HepG2 (cell line): ENCODE data around the gene TCAP.

Experiments used
- ARHGAP35 ChIP-seq: sonication (generic); formaldehyde crosslinking; IDR thresholded peaks from 2 replicates; pipeline ENCODE4 v1.9.0; 2022; ENCODE audit warnings: mild to moderate bottlenecking, inconsistent platforms, moderate library complexity, missing genetic modification reagents, borderline replicate concordance
- EHMT2 ChIP-seq: fragments of 200-600 bp; sonication (generic); IDR thresholded peaks from 2 replicates; pipeline ENCODE4 v1.7.0; 2017; ENCODE audit warnings: antibody characterized with exemption, low read depth, low read length, borderline replicate concordance
- ETV6 ChIP-seq: sonication (generic); formaldehyde crosslinking; conservative IDR thresholded peaks from 2 replicates; pipeline ENCODE4 v1.4.0; 2020; ENCODE audit warnings: missing genetic modification reagents
- KDM3A ChIP-seq: IDR thresholded peaks from 2 replicates; pipeline ENCODE4 v1.6.1; 2018; ENCODE audit warnings: low read depth, missing compliant biosample characterization
- NONO ChIP-seq, 2 experiments: fragments of 450-650 bp in 1 of 2; sonication (generic) in 1 of 2; formaldehyde crosslinking in 1 of 2; IDR thresholded peaks in 1 of 2; conservative IDR thresholded peaks in 1 of 2; 2 replicates each; pipeline versions ENCODE4 v1.6.1 to v1.8.0; 2017 to 2022; ENCODE audit warnings: mild to moderate bottlenecking in 1 of 2, missing genetic modification reagents in 1 of 2, moderate library complexity in 1 of 2
- SRF ChIP-seq: IDR thresholded peaks from 2 replicates; pipeline ENCODE4 v1.6.1; 2011; ENCODE audit warnings: mild to moderate bottlenecking, low read depth, low read length, moderate library complexity
- ZFP37 ChIP-seq: sonication (generic); formaldehyde crosslinking; IDR thresholded peaks from 2 replicates; pipeline ENCODE4 v1.4.0; 2020; ENCODE audit warnings: missing genetic modification reagents, borderline replicate concordance
- ZKSCAN8 ChIP-seq: IDR thresholded peaks from 2 replicates; pipeline ENCODE4 v1.6.1; 2016; ENCODE audit warnings: borderline replicate concordance, missing genetic modification reagents, missing compliant biosample characterization
- ZNF335 ChIP-seq: sonication (generic); formaldehyde crosslinking; IDR thresholded peaks from 2 replicates; pipeline ENCODE4 v1.4.0; 2020; ENCODE audit warnings: missing genetic modification reagents
- ZNF564 ChIP-seq: sonication (generic); formaldehyde crosslinking; IDR thresholded peaks from 2 replicates; pipeline ENCODE4 v1.8.1; 2023; ENCODE audit warnings: mild to moderate bottlenecking, missing genetic modification reagents
- ZNF784 ChIP-seq: sonication (generic); formaldehyde crosslinking; IDR thresholded peaks from 2 replicates; pipeline ENCODE4 v1.5.1; 2020; ENCODE audit warnings: missing genetic modification reagents, mild to moderate bottlenecking, borderline replicate concordance
- TF ChIP-seq, protein P1 (sequence below): sonication (generic); formaldehyde crosslinking; IDR thresholded peaks from 2 replicates; pipeline ENCODE4 v1.4.0; 2020; ENCODE audit warnings: low read depth, missing genetic modification reagents

DNA sequence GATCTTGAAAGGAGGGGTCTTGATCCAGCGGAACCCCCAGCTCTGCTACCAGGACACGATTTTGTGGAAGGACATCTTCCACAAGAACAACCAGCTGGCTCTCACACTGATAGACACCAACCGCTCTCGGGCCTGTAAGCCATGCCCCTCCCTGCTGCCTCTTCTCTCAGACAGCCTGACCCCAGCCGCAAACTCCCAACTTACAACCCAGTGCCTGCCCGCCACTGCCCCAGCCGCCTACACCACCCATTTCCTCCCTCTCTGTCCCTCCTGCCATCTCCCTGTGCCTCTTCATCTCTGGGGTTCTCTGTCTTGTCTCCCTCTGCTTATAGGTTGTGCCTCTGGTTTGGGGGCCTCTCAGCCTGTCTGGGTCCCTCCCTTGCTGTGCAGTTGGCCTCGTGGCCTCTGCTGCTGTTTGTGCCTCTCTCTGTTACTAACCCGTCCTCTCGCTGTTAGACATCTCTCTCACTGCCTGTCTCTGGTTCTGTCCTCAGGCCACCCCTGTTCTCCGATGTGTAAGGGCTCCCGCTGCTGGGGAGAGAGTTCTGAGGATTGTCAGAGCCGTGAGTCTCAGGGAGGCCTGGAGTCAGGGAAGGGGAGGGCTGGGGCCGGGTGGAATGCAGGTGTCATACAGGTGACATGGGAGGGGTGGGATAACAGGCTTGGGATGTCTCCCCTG, 44.3 kb downstream of the TCAP start:
- TF ChIP-seq ZNF784 (CRISPR knock-in tag) (no peak), EHMT2 (no peak), ARHGAP35 (no peak), KDM3A (CRISPR knock-in tag) (no peak), ZFP37 (CRISPR knock-in tag) (no peak), ETV6 (CRISPR knock-in tag) (no peak), ZKSCAN8 (no peak), ZNF564 (CRISPR knock-in tag) (no peak), SRF (no peak), NONO (IDR thresholded peaks at IDR 0.05) (no peak), NONO (CRISPR knock-in tag; conservative IDR thresholded peaks at IDR 0.05) (no peak), ZNF335 (CRISPR knock-in tag) (no peak)
- TF ChIP-seq, protein P1, sequence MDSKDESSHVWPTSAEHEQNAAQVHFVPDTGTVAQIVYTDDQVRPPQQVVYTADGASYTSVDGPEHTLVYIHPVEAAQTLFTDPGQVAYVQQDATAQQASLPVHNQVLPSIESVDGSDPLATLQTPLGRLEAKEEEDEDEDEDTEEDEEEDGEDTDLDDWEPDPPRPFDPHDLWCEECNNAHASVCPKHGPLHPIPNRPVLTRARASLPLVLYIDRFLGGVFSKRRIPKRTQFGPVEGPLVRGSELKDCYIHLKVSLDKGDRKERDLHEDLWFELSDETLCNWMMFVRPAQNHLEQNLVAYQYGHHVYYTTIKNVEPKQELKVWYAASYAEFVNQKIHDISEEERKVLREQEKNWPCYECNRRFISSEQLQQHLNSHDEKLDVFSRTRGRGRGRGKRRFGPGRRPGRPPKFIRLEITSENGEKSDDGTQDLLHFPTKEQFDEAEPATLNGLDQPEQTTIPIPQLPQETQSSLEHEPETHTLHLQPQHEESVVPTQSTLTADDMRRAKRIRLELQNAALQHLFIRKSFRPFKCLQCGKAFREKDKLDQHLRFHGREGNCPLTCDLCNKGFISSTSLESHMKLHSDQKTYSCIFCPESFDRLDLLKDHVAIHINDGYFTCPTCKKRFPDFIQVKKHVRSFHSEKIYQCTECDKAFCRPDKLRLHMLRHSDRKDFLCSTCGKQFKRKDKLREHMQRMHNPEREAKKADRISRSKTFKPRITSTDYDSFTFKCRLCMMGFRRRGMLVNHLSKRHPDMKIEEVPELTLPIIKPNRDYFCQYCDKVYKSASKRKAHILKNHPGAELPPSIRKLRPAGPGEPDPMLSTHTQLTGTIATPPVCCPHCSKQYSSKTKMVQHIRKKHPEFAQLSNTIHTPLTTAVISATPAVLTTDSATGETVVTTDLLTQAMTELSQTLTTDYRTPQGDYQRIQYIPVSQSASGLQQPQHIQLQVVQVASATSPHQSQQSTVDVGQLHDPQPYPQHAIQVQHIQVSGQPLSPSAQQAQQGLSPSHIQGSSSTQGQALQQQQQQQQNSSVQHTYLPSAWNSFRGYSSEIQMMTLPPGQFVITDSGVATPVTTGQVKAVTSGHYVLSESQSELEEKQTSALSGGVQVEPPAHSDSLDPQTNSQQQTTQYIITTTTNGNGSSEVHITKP (CRISPR knock-in tag), result no peak
